ENCODE measurements around the gene GDF15.

GDF15 gene

DNA sequence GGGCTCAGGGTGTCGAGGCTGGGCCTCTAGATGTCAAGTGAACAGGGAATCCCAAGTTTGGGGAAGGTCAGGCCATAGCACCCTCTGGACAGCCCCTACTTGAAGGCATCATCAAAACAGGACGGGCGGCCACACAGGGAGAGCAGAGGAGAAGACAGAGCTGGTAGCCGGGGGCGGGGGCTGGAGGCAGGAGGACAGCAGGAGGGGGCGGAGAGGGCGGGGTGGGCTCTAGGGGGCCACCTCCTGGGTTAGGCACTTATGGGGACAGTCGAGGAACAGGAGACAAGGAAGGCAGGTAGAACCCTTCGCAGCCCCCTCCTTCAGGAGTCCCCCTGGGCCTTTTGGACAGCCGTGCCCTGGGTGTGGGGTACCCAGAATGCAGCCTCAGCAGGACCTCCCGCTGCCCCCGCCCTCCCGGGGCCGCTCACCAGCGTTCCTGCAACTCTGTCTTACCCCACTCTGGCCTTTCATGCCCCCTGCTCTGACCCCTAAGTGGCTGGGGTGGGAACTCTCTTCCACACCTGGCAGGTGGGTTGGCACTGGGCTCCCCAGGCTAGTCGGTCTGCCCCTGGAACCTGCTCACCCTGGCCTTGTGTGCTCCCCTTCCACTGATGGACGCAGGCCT is 39.0 kb downstream of the GDF15 start:
- H3K9me3 ChIP-seq (ENCODE audit: control insufficient read depth, insufficient read depth, low read length): no peaks in the 10 kb centered on the region
- H3K4me2 ChIP-seq (ENCODE audit: low read length): peak overlapping the region; percentile 79
- peak overlapping the region; percentile 87 for H3K27ac ChIP-seq (ENCODE audit: low read depth, low read length)
- H3K79me2 ChIP-seq (ENCODE audit: control insufficient read depth, low read length): peaks cover 85% of the 10 kb centered on the region
- H3K4me3 ChIP-seq (ENCODE audit: low read length): peak overlapping the region; percentile 90
- peaks cover 20% of the 10 kb centered on the region; the same call in 1 of the 2 replicates for H4K20me1 ChIP-seq (ENCODE audit: control insufficient read depth, insufficient read depth, low read depth, low read length)
- H3F3A ChIP-seq (ENCODE audit: control insufficient read depth, insufficient read depth): peaks cover 27% of the 10 kb centered on the region
- H3K27me3 ChIP-seq (ENCODE audit: control insufficient read depth, low read length): no peaks in the 10 kb centered on the region
- no peaks in the 10 kb centered on the region for H3K9me2 ChIP-seq (replicated peaks; ENCODE audit: control insufficient read depth, low read length)
- peaks cover 95% of the 10 kb centered on the region for H3K4me1 ChIP-seq (ENCODE audit: control insufficient read depth, low read length)
- peaks cover 49% of the 10 kb centered on the region for H3K36me3 ChIP-seq (ENCODE audit: control insufficient read depth, low read length)
- TF ChIP-seq, protein P1, sequence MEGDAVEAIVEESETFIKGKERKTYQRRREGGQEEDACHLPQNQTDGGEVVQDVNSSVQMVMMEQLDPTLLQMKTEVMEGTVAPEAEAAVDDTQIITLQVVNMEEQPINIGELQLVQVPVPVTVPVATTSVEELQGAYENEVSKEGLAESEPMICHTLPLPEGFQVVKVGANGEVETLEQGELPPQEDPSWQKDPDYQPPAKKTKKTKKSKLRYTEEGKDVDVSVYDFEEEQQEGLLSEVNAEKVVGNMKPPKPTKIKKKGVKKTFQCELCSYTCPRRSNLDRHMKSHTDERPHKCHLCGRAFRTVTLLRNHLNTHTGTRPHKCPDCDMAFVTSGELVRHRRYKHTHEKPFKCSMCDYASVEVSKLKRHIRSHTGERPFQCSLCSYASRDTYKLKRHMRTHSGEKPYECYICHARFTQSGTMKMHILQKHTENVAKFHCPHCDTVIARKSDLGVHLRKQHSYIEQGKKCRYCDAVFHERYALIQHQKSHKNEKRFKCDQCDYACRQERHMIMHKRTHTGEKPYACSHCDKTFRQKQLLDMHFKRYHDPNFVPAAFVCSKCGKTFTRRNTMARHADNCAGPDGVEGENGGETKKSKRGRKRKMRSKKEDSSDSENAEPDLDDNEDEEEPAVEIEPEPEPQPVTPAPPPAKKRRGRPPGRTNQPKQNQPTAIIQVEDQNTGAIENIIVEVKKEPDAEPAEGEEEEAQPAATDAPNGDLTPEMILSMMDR (IDR thresholded peaks at IDR 0.05; ENCODE audit: low read depth, low read length, poor library complexity, severe bottlenecking): no peak
- no peak for TF ChIP-seq EZH2phosphoT487 (IDR thresholded peaks at IDR 0.05; ENCODE audit: borderline replicate concordance, low read length)

DNA sequence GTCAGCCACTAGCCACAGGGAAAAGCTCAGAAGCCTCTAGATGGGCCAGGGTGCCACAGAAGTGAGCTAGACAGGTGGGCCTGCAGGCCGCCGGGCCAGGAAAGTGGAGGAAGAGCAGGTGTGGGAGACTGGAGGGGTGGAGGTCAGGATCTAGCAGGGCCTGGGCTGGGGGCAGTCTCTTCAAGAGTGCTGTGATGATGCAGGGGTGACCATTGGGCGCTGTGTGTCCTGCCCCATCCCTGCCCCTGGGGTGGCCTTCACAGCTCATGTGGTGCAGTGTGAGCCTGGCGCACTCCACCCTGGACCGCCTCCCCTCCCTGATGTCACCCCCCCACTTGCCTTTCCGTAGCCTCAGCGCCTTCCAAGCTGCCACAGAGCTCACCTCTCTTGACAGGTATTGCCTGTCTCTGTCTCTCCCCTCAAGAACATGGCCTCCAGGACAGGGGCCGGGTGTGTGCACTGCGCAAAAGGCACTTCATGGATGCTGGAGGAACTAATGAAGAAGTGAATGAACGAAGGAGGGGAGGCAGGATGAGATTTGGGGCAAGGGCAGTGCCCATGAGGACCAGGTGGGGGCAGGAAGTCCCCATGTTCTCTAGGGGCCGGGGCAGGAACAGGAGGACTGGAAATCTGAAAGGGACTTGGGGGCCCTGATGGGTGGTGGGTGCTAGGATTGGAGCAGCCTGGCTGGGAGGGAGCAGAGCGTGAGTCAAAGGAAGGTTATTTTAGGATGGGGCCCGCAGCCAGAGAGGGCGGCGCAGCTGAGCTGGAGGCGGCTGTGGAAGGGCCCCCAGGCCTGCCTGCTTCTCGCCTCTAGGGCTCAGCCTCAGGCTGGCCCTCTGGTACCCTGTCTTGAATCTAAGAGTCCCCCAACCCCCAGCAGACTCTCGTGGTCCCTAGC is 39.8 kb downstream of the GDF15 start:
- TF ChIP-seq EZH2phosphoT487 (IDR thresholded peaks at IDR 0.05; ENCODE audit: borderline replicate concordance, low read length): no peak
- TF ChIP-seq, protein P1 (IDR thresholded peaks at IDR 0.05; ENCODE audit: low read depth, low read length, poor library complexity, severe bottlenecking): peak; percentile 29
- Histone ChIP-seq H3K4me3 (ENCODE audit: low read length) (peak overlapping the region; percentile 90), H3K27ac (ENCODE audit: low read depth, low read length) (peak overlapping the region; percentile 87), H3K27me3 (ENCODE audit: control insufficient read depth, low read length) (no peaks in the 10 kb centered on the region), H3F3A (ENCODE audit: control insufficient read depth, insufficient read depth) (peaks cover 27% of the 10 kb centered on the region), H4K20me1 (ENCODE audit: control insufficient read depth, insufficient read depth, low read depth, low read length) (peaks cover 20% of the 10 kb centered on the region; the same call in 1 of the 2 replicates), H3K4me2 (ENCODE audit: low read length) (peak overlapping the region; percentile 79), H3K36me3 (ENCODE audit: control insufficient read depth, low read length) (peaks cover 53% of the 10 kb centered on the region), H3K9me3 (ENCODE audit: control insufficient read depth, insufficient read depth, low read length) (no peaks in the 10 kb centered on the region), H3K79me2 (ENCODE audit: control insufficient read depth, low read length) (peaks cover 83% of the 10 kb centered on the region), H3K4me1 (ENCODE audit: control insufficient read depth, low read length) (peaks cover 100% of the 10 kb centered on the region), H3K9me2 (replicated peaks; ENCODE audit: control insufficient read depth, low read length) (no peaks in the 10 kb centered on the region)

DNA sequence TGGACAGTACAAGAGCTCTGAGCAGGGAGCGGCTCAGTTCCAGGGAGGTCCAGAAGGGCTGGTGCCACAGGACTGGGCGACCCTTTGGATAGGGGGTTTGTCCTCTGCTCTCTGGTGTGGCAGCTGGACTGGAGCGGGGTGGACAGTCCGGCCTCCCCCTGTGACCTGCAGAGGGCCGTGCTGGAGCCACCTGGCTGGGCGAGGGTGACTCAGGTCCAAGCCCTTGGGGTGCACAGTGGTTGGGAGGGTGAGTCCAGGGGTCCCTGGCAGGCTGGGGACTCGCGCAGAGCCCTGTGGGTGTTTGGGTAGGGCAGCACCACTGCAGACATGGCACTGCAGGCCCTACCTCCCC is 40.4 kb downstream of the GDF15 start:
- Histone ChIP-seq H3K4me2 (ENCODE audit: low read length) (peak overlapping the region; percentile 79), H3F3A (ENCODE audit: control insufficient read depth, insufficient read depth) (peaks cover 25% of the 10 kb centered on the region), H3K27me3 (ENCODE audit: control insufficient read depth, low read length) (no peaks in the 10 kb centered on the region), H4K20me1 (ENCODE audit: control insufficient read depth, insufficient read depth, low read depth, low read length) (peaks cover 20% of the 10 kb centered on the region; the same call in 1 of the 2 replicates), H3K4me3 (ENCODE audit: low read length) (peak overlapping the region; percentile 90; the same call in 1 of the 2 replicates), H3K36me3 (ENCODE audit: control insufficient read depth, low read length) (peaks cover 55% of the 10 kb centered on the region), H3K79me2 (ENCODE audit: control insufficient read depth, low read length) (peaks cover 77% of the 10 kb centered on the region), H3K27ac (ENCODE audit: low read depth, low read length) (peak overlapping the region; percentile 87), H3K9me2 (replicated peaks; ENCODE audit: control insufficient read depth, low read length) (no peaks in the 10 kb centered on the region), H3K9me3 (ENCODE audit: control insufficient read depth, insufficient read depth, low read length) (no peaks in the 10 kb centered on the region), H3K4me1 (ENCODE audit: control insufficient read depth, low read length) (peaks cover 96% of the 10 kb centered on the region)
- TF ChIP-seq, protein P1 (IDR thresholded peaks at IDR 0.05; ENCODE audit: low read depth, low read length, poor library complexity, severe bottlenecking): no peak

Measured in DOHH2 (cell line).